Neural progenitor cell (in vitro differentiated cells): ENCODE measurements around the gene PACSIN2.

ENCODE experiments used
- EZH2 ChIP-seq: fragments of 200-600 bp; sonication (generic); IDR thresholded peaks from 2 replicates; pipeline ENCODE4 v1.6.1; 2017; ENCODE audit warnings: antibody characterized with exemption, mild to moderate bottlenecking, moderate library complexity
- EZH2phosphoT487 ChIP-seq: fragments of 200-600 bp; sonication (generic); IDR thresholded peaks from 2 replicates; pipeline ENCODE4 v1.6.1; 2017; ENCODE audit warnings: antibody characterized with exemption
- TF ChIP-seq, protein P1 (sequence below): fragments of 200-600 bp; sonication (generic); IDR thresholded peaks from 2 replicates; pipeline ENCODE4 v1.5.1; 2017; ENCODE audit warnings: antibody characterized with exemption, mild to moderate bottlenecking

DNA sequence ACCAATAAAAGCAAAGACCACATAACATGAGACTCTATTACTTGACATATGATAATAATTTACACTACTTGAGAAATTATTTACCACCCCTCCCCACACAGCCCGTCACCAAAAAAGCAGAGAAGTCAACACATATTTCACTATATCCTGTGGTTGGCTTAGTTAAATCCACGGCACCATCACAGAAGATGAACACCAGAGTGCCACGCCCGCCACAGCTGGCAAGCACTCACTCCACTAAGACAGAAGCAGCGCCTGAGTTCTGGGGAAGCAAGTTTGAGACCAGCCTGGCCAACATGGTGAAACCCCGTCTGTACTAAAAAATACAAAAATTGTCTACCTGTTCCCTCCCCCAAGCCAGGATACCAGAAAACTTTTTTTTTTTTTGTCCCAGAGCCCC, 53.1 kb downstream of the PACSIN2 start:
- TF ChIP-seq, protein P1, sequence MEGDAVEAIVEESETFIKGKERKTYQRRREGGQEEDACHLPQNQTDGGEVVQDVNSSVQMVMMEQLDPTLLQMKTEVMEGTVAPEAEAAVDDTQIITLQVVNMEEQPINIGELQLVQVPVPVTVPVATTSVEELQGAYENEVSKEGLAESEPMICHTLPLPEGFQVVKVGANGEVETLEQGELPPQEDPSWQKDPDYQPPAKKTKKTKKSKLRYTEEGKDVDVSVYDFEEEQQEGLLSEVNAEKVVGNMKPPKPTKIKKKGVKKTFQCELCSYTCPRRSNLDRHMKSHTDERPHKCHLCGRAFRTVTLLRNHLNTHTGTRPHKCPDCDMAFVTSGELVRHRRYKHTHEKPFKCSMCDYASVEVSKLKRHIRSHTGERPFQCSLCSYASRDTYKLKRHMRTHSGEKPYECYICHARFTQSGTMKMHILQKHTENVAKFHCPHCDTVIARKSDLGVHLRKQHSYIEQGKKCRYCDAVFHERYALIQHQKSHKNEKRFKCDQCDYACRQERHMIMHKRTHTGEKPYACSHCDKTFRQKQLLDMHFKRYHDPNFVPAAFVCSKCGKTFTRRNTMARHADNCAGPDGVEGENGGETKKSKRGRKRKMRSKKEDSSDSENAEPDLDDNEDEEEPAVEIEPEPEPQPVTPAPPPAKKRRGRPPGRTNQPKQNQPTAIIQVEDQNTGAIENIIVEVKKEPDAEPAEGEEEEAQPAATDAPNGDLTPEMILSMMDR, result no peak
- TF ChIP-seq EZH2phosphoT487, result no peak
- no peak for TF ChIP-seq EZH2
